Osteoblast (primary cell): Measurements from ENCODE around the gene VAPB. TPM values are rescaled to one million over a fixed set of nuclear protein-coding genes. Genes with fewer than 3 reads are reported as not detected.

Source experiments
- DNase-seq: peaks from one replicate; pipeline ENCODE4 v3.0.0; 2011; ENCODE audit warnings: low spot score, mixed read lengths; ENCODE audit not compliant: insufficient read length; ENCODE audit errors: missing footprints
- H2AFZ ChIP-seq: 2 replicates; pipeline ENCODE4 v1.6.0; 2011; ENCODE audit warnings: mild to moderate bottlenecking, low read length
- H3K27ac ChIP-seq: 2 replicates; pipeline ENCODE4 v1.5.1; 2011; ENCODE audit warnings: mild to moderate bottlenecking, low read depth, low read length, moderate library complexity
- H3K27me3 ChIP-seq: 2 replicates; pipeline ENCODE4 v1.6.0; 2012; ENCODE audit warnings: mild to moderate bottlenecking, control low read depth, inconsistent platforms, low read length, moderate library complexity; ENCODE audit not compliant: insufficient read depth
- H3K36me3 ChIP-seq: 2 replicates; pipeline ENCODE4 v1.5.1; 2011; ENCODE audit warnings: mild to moderate bottlenecking, low read length, control low read depth, moderate library complexity; ENCODE audit not compliant: insufficient read depth
- H3K4me1 ChIP-seq: 2 replicates; pipeline ENCODE4 v1.5.1; 2011; ENCODE audit warnings: mild to moderate bottlenecking, low read length, control low read depth, moderate library complexity; ENCODE audit not compliant: insufficient read depth
- H3K4me2 ChIP-seq: 2 replicates; pipeline ENCODE4 v1.6.0; 2011; ENCODE audit warnings: mild to moderate bottlenecking, low read length; ENCODE audit not compliant: insufficient read depth
- H3K4me3 ChIP-seq: fragments of 200-600 bp; sonication (generic); 3 replicates; pipeline ENCODE4 v1.5.1; 2012; ENCODE audit warnings: mild to moderate bottlenecking, low read length, inconsistent platforms; ENCODE audit not compliant: insufficient read depth
- H3K79me2 ChIP-seq: 2 replicates; pipeline ENCODE4 v1.6.0; 2012; ENCODE audit warnings: mild to moderate bottlenecking, low read length, control low read depth, inconsistent platforms; ENCODE audit not compliant: insufficient read depth
- H3K9me3 ChIP-seq: 2 replicates; pipeline ENCODE4 v1.5.1; 2011; ENCODE audit warnings: low read depth, low read length, control low read depth
- H4K20me1 ChIP-seq: 2 replicates; pipeline ENCODE4 v1.6.0; 2012; ENCODE audit warnings: mild to moderate bottlenecking, low read length, control low read depth; ENCODE audit not compliant: insufficient read depth
- total RNA-seq: library from RNA; depleted of rRNA; stranded (reverse); fragments of >200 nt; gene quantifications from 2 replicates; pipeline ENCODE4 v1.2.3, GENCODE V29; 2012
- TF ChIP-seq, protein P1 (sequence below): IDR thresholded peaks from 2 replicates; pipeline ENCODE4 v1.5.1; 2011; ENCODE audit warnings: mild to moderate bottlenecking, low read depth, low read length, moderate library complexity; ENCODE audit errors: extremely low read depth

The VAPB gene
- total RNA-seq, 1 donor: 14.5 TPM

GRCh38 chr20:58463256-58463655 lies 74.2 kb downstream of the VAPB start:
- H3K27me3 ChIP-seq: no peaks in the 10 kb centered on the region
- peaks cover 19% of the 10 kb centered on the region for H3K36me3 ChIP-seq
- TF ChIP-seq, protein P1, sequence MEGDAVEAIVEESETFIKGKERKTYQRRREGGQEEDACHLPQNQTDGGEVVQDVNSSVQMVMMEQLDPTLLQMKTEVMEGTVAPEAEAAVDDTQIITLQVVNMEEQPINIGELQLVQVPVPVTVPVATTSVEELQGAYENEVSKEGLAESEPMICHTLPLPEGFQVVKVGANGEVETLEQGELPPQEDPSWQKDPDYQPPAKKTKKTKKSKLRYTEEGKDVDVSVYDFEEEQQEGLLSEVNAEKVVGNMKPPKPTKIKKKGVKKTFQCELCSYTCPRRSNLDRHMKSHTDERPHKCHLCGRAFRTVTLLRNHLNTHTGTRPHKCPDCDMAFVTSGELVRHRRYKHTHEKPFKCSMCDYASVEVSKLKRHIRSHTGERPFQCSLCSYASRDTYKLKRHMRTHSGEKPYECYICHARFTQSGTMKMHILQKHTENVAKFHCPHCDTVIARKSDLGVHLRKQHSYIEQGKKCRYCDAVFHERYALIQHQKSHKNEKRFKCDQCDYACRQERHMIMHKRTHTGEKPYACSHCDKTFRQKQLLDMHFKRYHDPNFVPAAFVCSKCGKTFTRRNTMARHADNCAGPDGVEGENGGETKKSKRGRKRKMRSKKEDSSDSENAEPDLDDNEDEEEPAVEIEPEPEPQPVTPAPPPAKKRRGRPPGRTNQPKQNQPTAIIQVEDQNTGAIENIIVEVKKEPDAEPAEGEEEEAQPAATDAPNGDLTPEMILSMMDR: no peak
- H3K4me2 ChIP-seq: no peak overlapping the region
- no peak overlapping the region for H3K27ac ChIP-seq
- no peak overlapping the region for H3K4me3 ChIP-seq
- H3K4me1 ChIP-seq: peaks cover 13% of the 10 kb centered on the region
- no peaks in the 10 kb centered on the region for H3K79me2 ChIP-seq
- H4K20me1 ChIP-seq: no peaks in the 10 kb centered on the region
- no peak overlapping the region for H2AFZ ChIP-seq
- DNase-seq: peak; percentile 45
- no peaks in the 10 kb centered on the region for H3K9me3 ChIP-seq

- TF ChIP-seq, protein P1: no peak
- Histone ChIP-seq H3K36me3 (peaks cover 9% of the 10 kb centered on the region), H3K4me3 (no peak overlapping the region), H3K27ac (no peak overlapping the region), H3K9me3 (no peaks in the 10 kb centered on the region), H2AFZ (no peak overlapping the region), H3K79me2 (no peaks in the 10 kb centered on the region), H3K4me2 (no peak overlapping the region), H3K4me1 (peaks cover 13% of the 10 kb centered on the region), H4K20me1 (peaks cover 3% of the 10 kb centered on the region), H3K27me3 (no peaks in the 10 kb centered on the region)
- DNase-seq: peak; percentile 89
These were observed 75.8 kb downstream of the VAPB start for GRCh38 chr20:58464838-58465237.

- TF ChIP-seq, protein P1: no peak
- Histone ChIP-seq H3K9me3 (no peaks in the 10 kb centered on the region), H3K36me3 (peaks cover 6% of the 10 kb centered on the region), H3K4me1 (peaks cover 13% of the 10 kb centered on the region), H3K27ac (no peak overlapping the region), H2AFZ (no peak overlapping the region), H3K4me2 (no peak overlapping the region), H4K20me1 (peaks cover 3% of the 10 kb centered on the region), H3K27me3 (no peaks in the 10 kb centered on the region), H3K79me2 (peaks cover 2% of the 10 kb centered on the region), H3K4me3 (no peak overlapping the region)
- DNase-seq: no peak
These were observed 77.2 kb downstream of the VAPB start for GRCh38 chr20:58466095-58466708.

DNA sequence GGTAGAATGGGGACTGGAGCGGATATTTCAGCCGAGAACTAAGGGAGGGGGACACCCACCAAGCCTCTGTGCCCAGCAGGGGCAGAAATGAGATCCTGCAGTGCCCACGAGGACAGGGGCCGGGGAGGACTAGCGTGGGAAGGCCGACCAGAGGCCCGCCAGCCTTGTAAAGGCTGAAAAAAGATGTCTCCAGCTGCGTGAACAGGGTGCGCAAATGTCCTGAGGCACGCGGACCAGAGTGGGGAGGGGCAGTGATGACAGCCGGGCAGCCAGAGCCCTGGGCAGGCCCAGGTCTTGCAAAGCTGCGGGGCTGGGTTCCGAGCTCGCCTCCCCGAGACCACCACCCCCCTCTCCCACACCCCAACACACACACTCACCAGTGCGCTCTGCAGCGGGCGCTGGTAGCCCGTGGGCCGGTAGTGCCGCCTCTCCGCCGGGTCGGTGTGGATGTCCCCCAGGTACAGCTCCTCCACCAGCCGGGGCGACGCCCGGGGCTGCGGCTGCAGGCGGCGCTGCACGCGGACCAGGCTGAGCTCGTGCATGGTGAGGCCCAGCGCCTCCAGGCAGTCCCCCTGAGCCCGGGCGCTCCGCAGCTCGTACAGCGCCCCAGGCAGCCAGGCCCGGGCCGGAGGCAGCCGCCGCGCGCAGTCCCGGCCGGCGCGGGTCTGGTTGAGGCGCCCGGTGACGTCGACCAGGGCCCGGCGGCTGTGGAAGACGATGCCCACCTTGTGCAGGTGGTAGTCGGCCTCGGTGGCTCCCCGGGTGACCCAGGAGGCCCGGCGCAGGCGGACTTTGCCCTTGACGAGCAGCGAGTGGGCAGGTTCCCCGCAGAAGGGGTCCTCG lies 77.9 kb downstream of the VAPB start:
- H3K36me3 ChIP-seq: peaks cover 6% of the 10 kb centered on the region
- peaks cover 5% of the 10 kb centered on the region for H4K20me1 ChIP-seq
- no peaks in the 10 kb centered on the region for H3K27me3 ChIP-seq
- H2AFZ ChIP-seq: no peak overlapping the region
- no peak for DNase-seq
- H3K4me1 ChIP-seq: peaks cover 13% of the 10 kb centered on the region
- no peak overlapping the region for H3K4me2 ChIP-seq
- no peaks in the 10 kb centered on the region for H3K9me3 ChIP-seq
- no peak overlapping the region for H3K27ac ChIP-seq
- H3K79me2 ChIP-seq: peaks cover 2% of the 10 kb centered on the region
- TF ChIP-seq, protein P1: no peak
- H3K4me3 ChIP-seq: no peak overlapping the region
